GM23248 (cell line): ENCODE results near the gene JARID2. TPM values are rescaled to one million over a fixed set of nuclear protein-coding genes. Genes with fewer than 3 reads are reported as not detected.

Experiments used
- DNase-seq: peaks from one replicate; pipeline ENCODE4 v3.0.0-alpha.2; 2015
- H2AFZ ChIP-seq: fragments of 200-600 bp; sonication (generic); 2 replicates; pipeline ENCODE4 v1.6.1; 2016; ENCODE audit warnings: antibody characterized with exemption
- H3F3A ChIP-seq: fragments of 200-600 bp; sonication (generic); 2 replicates; pipeline ENCODE4 v1.6.1; 2016; ENCODE audit warnings: mild to moderate bottlenecking, antibody characterized with exemption, mixed run types; ENCODE audit not compliant: insufficient read depth
- H3K27ac ChIP-seq: fragments of 200-600 bp; sonication (generic); 2 replicates; pipeline ENCODE4 v1.5.1; 2016; ENCODE audit warnings: mild to moderate bottlenecking
- H3K27me3 ChIP-seq: fragments of 200-600 bp; sonication (generic); replicated peaks from 2 replicates; pipeline ENCODE4 v1.6.1; 2016; ENCODE audit warnings: mild to moderate bottlenecking; ENCODE audit not compliant: insufficient read depth
- H3K36me3 ChIP-seq: fragments of 200-600 bp; sonication (generic); 2 replicates; pipeline ENCODE4 v1.6.1; 2016; ENCODE audit warnings: low read depth, mild to moderate bottlenecking
- H3K4me1 ChIP-seq: fragments of 200-600 bp; sonication (generic); 2 replicates; pipeline ENCODE4 v1.6.1; 2016; ENCODE audit warnings: mild to moderate bottlenecking; ENCODE audit not compliant: insufficient read depth
- H3K4me2 ChIP-seq: fragments of 200-600 bp; sonication (generic); one replicate; pipeline ENCODE4 v1.6.1; 2016; ENCODE audit warnings: mild to moderate bottlenecking; ENCODE audit not compliant: unreplicated experiment
- H3K4me3 ChIP-seq: fragments of 200-600 bp; sonication (generic); 2 replicates; pipeline ENCODE4 v1.5.1; 2016; ENCODE audit warnings: mild to moderate bottlenecking
- H3K79me2 ChIP-seq: fragments of 200-600 bp; sonication (generic); 2 replicates; pipeline ENCODE4 v1.6.1; 2016; ENCODE audit warnings: mild to moderate bottlenecking; ENCODE audit not compliant: insufficient read depth
- H3K9ac ChIP-seq: fragments of 200-600 bp; sonication (generic); 2 replicates; pipeline ENCODE4 v1.6.1; 2016; ENCODE audit warnings: mild to moderate bottlenecking
- H3K9me2 ChIP-seq: fragments of 200-600 bp; sonication (generic); 2 replicates; pipeline ENCODE4 v1.6.1; 2016; ENCODE audit warnings: mixed run types, mild to moderate bottlenecking, moderate library complexity; ENCODE audit not compliant: insufficient read depth
- H3K9me3 ChIP-seq: fragments of 200-600 bp; sonication (generic); one replicate; pipeline ENCODE4 v1.6.1; 2017; ENCODE audit warnings: low read depth
- H4K20me1 ChIP-seq: fragments of 200-600 bp; sonication (generic); 2 replicates; pipeline ENCODE4 v1.6.0; 2016; ENCODE audit not compliant: insufficient read depth
- EZH2 ChIP-seq: fragments of 200-600 bp; sonication (generic); IDR thresholded peaks from 2 replicates; pipeline ENCODE4 v1.6.1; 2018; ENCODE audit warnings: antibody characterized with exemption, mild to moderate bottlenecking; ENCODE audit not compliant: insufficient read depth, poor library complexity, severe bottlenecking
- EZH2phosphoT487 ChIP-seq: fragments of 200-600 bp; sonication (generic); IDR thresholded peaks from 2 replicates; pipeline ENCODE4 v1.6.1; 2018; ENCODE audit warnings: antibody characterized with exemption, moderate library complexity, mild to moderate bottlenecking, low read depth; ENCODE audit not compliant: insufficient read depth
- WGBS, 2 experiments: methylation state at CpG; one replicate each; pipeline ENCODE4 v1.1.6; 2015 to 2017; ENCODE audit warnings: low lambda C conversion rate in 2 of 2, low coverage in 1 of 2; ENCODE audit errors: missing lambda C conversion rate in 2 of 2; 5-methylcytosine and 5-hydroxymethylcytosine counted together
- in situ Hi-C: fragments of 300-500 bp; cut with MboI; formaldehyde crosslinking; loops from 2 replicates; pipeline ENCODE4 v1.15.0; 2020
- polyA plus RNA-seq: library from polyadenylated mRNA; unstranded; fragments of >200 nt; fragmentation: Nextera tagmentation; extraction: Ambion mirVana; gene quantifications from 2 replicates; pipeline ENCODE4 v1.2.1, GENCODE V29; 2016
- total RNA-seq: library from RNA; depleted of rRNA; stranded (reverse); fragments of >200 nt; shearing (Covaris generic); gene quantifications from 2 replicates; pipeline ENCODE4 v1.2.3, GENCODE V29; 2014

Gene JARID2
- total and polyA plus RNA-seq, 2 experiments from 2014 or later: 3.9 to 9.3 TPM

- Histone ChIP-seq H3K4me2 (no peak overlapping the region), H3K4me1 (peaks cover 8% of the 10 kb centered on the region), H3K27ac (no peak overlapping the region), H3K79me2 (peaks cover 99% of the 10 kb centered on the region), H3K9me3 (no peaks in the 10 kb centered on the region), H3K36me3 (no peaks in the 10 kb centered on the region), H3F3A (peaks cover 4% of the 10 kb centered on the region; the same call in 1 of the 2 replicates), H3K27me3 (no peaks in the 10 kb centered on the region), H2AFZ (no peak overlapping the region), H3K9me2 (no peaks in the 10 kb centered on the region), H4K20me1 (peaks cover 4% of the 10 kb centered on the region; the same call in 1 of the 2 replicates), H3K9ac (no peak overlapping the region), H3K4me3 (no peak overlapping the region)
- 87 to 88% methylated on average over 3 of the region's 3 CpGs for WGBS, 2 experiments
- in situ Hi-C loops: no loop called here
- DNase-seq: peak; percentile 23
- TF ChIP-seq EZH2phosphoT487: no peak
- no peak for TF ChIP-seq EZH2
Observed at GRCh38 chr6:15341311-15342001, 95.6 kb downstream of the JARID2 start.

- peaks cover 7% of the 10 kb centered on the region; the same call in 1 of the 2 replicates for H4K20me1 ChIP-seq
- WGBS, 2 experiments: 94 to 100% methylated on average over 3 of the region's 3 CpGs
- no peak overlapping the region for H3K4me3 ChIP-seq
- no peak overlapping the region for H3K4me2 ChIP-seq
- peaks cover 10% of the 10 kb centered on the region; the same call in 1 of the 2 replicates for H3F3A ChIP-seq
- no peak overlapping the region for H3K27ac ChIP-seq
- no peak overlapping the region for H3K9ac ChIP-seq
- no peaks in the 10 kb centered on the region for H3K9me2 ChIP-seq
- no peak for TF ChIP-seq EZH2phosphoT487
- TF ChIP-seq EZH2: no peak
- H3K27me3 ChIP-seq: no peaks in the 10 kb centered on the region
- H3K36me3 ChIP-seq: no peaks in the 10 kb centered on the region
- no peaks in the 10 kb centered on the region for H3K9me3 ChIP-seq
- DNase-seq: no peak
- peaks cover 8% of the 10 kb centered on the region for H3K4me1 ChIP-seq
- peaks cover 99% of the 10 kb centered on the region for H3K79me2 ChIP-seq
- no peak overlapping the region for H2AFZ ChIP-seq
- in situ Hi-C loops: no loop called here
Observed at GRCh38 chr6:15342114-15342513, 96.2 kb downstream of the JARID2 start.

DNA sequence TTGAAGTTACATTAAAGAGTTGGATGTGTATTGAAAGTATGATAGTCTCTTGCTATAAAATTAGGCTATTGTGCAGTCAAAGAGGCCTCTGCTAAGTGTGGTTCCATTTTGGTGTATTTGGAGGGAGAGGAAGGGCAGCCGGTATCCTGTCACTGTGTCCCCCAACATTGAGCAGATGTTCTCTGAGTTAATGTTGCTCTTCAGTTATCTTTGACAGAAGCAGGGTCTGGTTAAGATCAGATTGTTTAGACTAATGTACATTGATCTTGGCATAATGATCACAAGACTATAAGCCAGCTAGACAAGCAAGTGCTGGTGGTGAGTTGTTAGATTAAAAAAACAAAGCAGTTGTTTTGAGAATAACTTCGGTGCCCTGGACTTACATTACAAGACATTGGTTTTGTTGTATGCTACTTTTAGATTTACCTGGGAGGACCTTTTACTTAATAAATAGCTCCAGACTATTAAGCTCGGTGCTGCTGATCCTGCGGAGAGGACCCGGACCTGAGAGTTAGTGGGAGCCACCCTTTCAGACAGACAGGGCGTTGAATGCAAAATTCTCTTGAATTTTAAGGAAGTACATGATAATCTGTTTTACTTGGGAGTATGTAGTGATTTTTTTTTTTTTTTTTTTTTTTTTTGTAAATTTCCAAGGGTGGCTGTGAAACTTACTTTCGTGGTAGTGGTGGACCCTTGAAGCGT lies 97.8 kb downstream of the JARID2 start:
- Histone ChIP-seq H3K9me2 (no peaks in the 10 kb centered on the region), H3K9me3 (no peaks in the 10 kb centered on the region), H3K27ac (no peak overlapping the region), H3K36me3 (no peaks in the 10 kb centered on the region), H3K4me3 (no peak overlapping the region), H3F3A (peaks cover 17% of the 10 kb centered on the region), H3K79me2 (peaks cover 99% of the 10 kb centered on the region), H3K4me1 (peaks cover 10% of the 10 kb centered on the region), H3K9ac (no peak overlapping the region), H3K27me3 (no peaks in the 10 kb centered on the region), H3K4me2 (no peak overlapping the region), H4K20me1 (peaks cover 14% of the 10 kb centered on the region; the same call in 1 of the 2 replicates), H2AFZ (no peak overlapping the region)
- TF ChIP-seq EZH2phosphoT487 (no peak), EZH2 (no peak)
- no peak for DNase-seq
- 94 to 96% methylated on average over 8 of the region's 8 CpGs for WGBS, 2 experiments
- in situ Hi-C loops: no loop called here

- Histone ChIP-seq H3K9ac (no peak overlapping the region), H3F3A (peaks cover 22% of the 10 kb centered on the region), H4K20me1 (peaks cover 19% of the 10 kb centered on the region; the same call in 1 of the 2 replicates), H3K79me2 (peaks cover 99% of the 10 kb centered on the region), H3K9me3 (no peaks in the 10 kb centered on the region), H3K4me2 (no peak overlapping the region), H3K27ac (no peak overlapping the region), H3K27me3 (no peaks in the 10 kb centered on the region), H3K9me2 (no peaks in the 10 kb centered on the region), H3K4me1 (peaks cover 15% of the 10 kb centered on the region), H2AFZ (no peak overlapping the region), H3K36me3 (no peaks in the 10 kb centered on the region), H3K4me3 (no peak overlapping the region)
- no peak for DNase-seq
- in situ Hi-C loops: no loop called here
- TF ChIP-seq EZH2 (no peak), EZH2phosphoT487 (no peak)
- 94% methylated on average over 3 of the region's 3 CpGs for WGBS, 2 experiments
Observed at GRCh38 chr6:15344192-15344519, 98.3 kb downstream of the JARID2 start.
